NOMO-1 (cell line): ENCODE data around the gene UNKL.
"Not testable (repeated sequence)": the region's sequence is repeated elsewhere in the genome, so short reads cannot be mapped to it uniquely, and the experiment has no call there.

Source experiments
- DNase-seq, 2 experiments: peaks; one replicate each; lab custom pipeline; 2025; ENCODE audit not compliant: unreplicated experiment in 2 of 2; lab: John Stamatoyannopoulos, UW

The UNKL gene

DNA sequence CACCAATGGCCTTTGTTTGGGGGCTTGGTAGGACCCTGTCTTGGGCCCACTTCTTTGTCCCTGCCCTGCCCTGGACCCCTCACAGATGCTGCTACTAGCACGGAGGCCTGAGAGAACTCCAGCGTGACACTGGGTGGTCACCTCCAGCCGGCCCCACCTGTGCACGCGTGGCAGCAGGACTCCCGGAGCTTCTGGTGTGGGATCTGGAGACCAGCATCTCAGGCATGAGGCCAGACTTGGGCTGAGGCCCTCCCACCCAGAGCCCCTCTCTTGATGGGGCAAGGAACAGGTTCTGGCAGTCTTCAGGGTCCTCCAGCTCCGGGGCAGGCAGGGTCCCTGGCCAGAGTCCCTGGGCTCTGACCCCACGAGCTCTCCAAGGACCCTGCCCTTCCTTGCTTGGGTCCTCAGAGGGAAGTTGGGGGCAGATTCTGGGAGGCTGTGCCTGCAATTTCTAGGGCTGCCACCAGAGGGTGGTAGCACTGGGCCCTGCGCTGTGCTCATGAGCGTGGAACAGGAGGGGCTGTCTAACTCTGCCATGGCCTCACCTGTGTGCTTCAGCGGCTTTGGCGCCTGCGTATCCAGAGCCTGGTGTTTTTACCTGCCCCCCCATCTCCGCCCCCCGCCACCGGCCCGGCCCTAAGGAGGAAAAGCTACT lies 84.1 kb downstream of the UNKL start:
- DNase-seq, result no peak

GRCh38 chr16:1328961-1329360 lies 85.5 kb downstream of the UNKL start:
- not testable (repeated sequence) for DNase-seq

DNA sequence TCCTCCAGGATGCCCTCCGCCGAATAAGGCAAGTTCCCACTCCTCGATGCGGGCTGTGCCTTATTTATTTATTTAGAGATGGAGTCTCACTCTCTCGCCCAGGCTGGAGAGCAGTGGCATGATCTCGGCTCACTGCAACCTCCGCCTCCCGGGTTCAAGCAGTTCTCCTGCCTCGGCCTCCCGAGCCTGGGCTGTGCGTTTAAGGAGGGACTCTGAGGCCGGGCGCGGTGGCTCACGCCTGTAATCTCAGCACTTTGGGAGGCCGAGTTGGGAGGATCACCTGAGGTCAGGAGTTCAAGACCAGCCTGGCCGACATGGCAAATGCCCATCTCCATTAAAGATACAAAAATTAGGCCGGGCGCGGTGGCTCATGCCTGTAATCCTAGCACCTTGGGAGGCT lies 86.4 kb downstream of the UNKL start:
- not testable (repeated sequence) for DNase-seq

GRCh38 chr16:1327619-1327947 lies 86.9 kb downstream of the UNKL start:
- DNase-seq, result no peak

- DNase-seq, result no peak
Measured at GRCh38 chr16:1326946-1327618, 87.4 kb downstream of the UNKL start.

GRCh38 chr16:1326391-1326790 lies 88.1 kb downstream of the UNKL start:
- no peak for DNase-seq

DNA sequence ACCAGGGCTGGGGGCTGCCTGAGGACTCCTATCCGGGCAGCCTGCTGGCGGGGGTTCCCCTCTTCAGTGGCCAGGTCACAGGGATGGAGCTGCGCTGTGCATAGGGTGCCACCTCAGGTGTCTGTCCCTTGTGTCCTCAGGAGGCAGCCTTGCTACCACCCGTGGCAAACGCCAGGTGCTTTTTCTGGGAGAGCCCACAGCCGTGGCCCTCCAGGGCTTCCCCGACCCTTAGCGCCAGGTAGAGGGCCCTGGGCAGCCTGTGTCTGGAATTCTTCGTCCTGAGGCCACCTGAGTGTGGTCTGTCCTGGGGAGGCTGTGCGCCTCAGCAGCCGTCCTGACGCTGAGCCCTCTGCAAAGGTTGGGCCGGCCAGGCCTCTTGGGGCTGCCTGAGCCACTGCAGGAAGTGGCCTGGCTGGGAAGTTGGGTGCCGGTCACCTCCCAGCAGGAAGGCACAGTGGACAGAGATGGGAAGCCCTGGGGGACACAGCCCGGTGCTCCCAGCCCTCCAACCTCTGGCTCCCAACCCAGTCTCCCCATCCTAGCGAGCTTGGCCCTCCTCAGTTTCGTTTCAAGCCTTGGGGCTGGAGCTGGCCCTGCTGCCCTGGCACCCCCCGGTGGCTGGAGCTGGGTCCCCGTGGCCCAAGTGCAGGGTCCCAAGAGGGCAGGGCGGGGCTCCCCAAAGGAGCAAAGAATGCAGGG lies 88.7 kb downstream of the UNKL start:
- no peak for DNase-seq

- no peak for DNase-seq
Measured at GRCh38 chr16:1325261-1325660, 89.2 kb downstream of the UNKL start.

DNA sequence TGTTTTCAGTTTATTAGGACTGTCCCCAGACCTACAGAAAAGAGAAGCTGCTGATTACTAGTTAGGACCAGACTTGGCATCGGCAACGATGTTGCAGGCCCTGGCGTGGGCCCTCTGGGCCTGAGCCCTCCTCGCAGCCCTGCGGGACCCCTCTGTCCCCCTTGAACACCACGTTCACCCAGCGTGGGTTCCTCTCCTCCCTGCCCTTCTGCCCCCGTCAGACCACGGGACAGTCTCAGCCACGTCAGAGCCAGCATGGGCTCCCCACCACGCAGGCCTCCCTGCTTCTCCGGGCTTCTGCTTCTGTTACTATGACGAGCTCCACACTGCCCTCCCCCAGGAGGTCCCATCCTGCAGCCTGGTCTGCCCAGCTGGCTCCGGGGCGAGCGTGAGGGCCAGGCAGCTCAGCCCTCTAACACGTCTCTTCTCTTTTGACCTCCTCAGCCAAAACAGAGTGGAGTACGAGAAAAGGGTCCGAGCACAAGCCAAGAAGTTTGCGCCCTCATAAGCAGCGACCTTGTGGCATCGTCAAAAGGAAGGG lies 90.1 kb downstream of the UNKL start:
- no peak for DNase-seq

- no peak for DNase-seq
Measured at GRCh38 chr16:1323296-1324239, 90.9 kb downstream of the UNKL start.

GRCh38 chr16:1322407-1322806 lies 92.1 kb downstream of the UNKL start:
- no peak for DNase-seq

DNA sequence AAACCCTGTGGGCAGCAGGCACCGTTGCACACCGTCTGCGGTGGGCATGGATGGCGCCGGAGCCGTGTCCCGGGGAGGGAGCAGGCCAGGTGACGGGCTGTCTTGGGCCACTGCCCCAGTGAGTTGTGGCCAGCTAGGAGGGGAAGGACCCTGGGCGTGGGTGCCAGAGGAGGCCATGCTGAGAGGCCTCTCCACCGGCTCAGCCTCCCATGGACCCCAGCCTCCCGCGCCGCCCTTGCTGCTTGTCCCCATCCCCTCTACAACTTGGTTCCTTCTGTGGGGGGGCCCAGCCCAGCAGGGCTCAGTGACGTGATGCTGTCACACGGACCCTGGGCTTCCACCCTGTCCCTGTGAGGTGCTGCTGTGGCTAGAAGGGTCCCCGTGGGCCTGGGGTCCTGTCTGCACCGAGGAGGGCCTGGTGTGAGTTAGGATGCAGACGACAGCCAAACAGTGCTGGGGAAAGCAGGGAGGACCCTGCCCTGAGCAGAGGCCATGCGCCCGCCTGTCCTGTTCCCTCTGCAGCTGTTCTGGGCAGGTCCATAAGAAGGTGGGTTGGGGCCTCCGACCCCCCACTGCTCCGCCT lies 93.8 kb downstream of the UNKL start:
- DNase-seq, result no peak

- no peak for DNase-seq
Measured at GRCh38 chr16:1320097-1320496, 94.4 kb downstream of the UNKL start.

DNA sequence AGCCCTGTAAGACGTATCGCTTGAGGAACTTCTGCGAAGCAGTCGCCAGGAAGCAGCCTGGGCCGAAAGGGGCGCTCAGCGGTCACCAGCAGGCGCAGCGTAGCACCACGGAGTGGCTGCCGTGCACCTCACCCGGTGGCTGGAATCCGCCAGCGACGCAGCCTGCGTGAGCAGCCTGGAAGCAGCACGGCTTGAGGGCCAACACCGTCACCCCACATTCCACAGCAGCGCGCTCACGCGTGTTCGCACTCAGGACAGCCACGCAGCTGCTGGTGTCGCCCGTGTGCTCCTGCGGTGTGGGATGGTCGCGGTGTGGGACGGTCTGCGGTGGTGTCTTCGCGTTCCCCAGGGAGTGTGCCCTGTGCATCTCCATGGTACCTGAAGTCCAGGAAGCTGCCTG lies 95.5 kb downstream of the UNKL start:
- no peak for DNase-seq

GRCh38 chr16:1318268-1318545 lies 96.3 kb downstream of the UNKL start:
- DNase-seq, result no peak

DNA sequence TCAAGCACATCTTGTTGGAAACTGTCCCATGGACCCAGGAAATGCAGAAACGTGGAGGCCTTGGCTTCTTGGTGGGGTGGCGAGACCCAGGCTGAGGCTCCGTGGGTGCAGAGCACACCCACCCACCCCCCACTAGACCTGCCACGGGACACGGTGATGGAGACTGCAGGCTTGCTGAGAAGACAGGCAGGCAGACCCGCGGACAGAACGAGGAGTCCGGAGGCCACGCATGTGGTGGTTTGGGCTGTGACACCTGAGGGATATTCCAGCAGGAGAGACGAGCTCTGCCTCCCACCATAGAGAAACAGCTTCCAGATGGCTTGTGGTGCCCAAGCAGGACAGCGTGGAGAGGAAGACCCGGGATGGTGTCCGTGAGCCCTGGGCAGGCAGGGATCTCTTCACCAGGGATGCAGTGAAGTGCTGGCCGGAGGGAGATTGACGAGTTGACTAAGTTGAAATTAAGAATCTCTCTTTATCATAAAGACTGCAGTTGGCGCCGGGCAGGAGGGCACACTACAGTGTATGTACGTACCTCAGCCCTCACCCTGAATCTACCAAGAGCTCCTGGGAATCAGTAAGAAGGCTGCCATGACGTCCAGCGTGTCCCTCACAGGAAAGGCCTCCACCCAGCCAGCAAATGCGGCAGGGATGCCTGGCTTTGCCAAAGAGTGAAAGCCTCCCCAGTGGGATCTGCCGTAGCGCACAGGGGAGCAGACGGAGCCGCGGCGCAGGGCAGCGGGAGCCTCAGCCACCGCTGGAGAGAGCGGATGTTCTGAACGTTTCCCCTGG lies 96.8 kb downstream of the UNKL start:
- DNase-seq, result no peak

- no peak for DNase-seq
Measured at GRCh38 chr16:1316033-1316405, 98.5 kb downstream of the UNKL start.

DNA sequence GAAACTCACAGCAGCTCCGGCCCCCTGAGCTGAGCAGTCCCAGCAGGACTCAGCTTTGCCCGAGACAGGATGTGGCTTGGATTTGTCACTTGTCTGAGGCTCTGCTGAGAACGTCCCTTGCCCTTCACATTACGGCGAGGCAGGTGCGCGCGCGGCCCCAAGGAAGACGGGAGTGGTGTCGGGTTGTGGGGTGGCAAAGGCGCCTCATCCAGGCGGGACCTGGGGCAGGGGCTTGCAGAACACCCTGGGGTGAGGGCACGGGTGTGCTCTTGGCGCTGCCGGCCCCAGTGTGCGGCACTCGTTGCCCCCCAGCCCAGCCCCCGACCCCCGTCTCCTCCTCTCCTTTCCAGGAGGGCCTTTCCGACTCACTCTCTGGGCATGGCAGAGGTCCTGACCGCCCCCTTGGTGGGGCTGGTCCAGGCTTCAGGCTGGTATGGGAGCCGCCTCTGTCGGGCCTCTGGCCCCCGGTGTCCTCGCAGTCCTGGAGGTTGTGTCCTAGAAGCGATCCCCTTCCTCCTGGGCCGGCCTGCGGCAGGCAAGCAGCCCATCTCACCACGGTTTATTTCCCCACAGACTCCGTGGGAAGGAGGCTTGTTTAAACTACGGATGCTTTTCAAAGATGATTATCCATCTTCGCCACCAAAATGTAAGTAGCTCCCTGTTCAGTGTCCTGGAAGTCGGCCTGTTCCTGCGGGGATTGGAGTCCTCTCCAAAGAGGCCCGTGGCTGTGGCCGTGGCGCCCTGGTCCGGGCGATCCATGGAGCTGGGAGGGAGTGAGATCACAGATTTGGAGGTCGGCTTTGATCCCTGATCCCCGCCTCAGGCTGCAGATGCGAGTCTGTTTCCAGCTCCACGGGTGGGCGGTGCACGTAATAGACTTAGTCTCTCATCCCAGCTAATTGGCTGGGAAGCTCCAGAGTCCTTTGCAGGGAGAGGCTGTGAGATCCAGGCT lies 99.1 kb downstream of the UNKL start:
- DNase-seq, result no peak
